GM21576 (cell line): ENCODE data around the gene ASIC1.

Source experiments
- ATAC-seq: cut with Tn5 transposase; IDR thresholded peaks from one replicate; pipeline ENCODE4 v1.9.1; 2021; ENCODE audit warnings: mild to moderate bottlenecking, moderate library complexity; ENCODE audit not compliant: unreplicated experiment

The ASIC1 gene

GRCh38 chr12:50104417-50105366 lies 47.3 kb downstream of the ASIC1 start:
- ATAC-seq = no peak

GRCh38 chr12:50105913-50106450 lies 48.6 kb downstream of the ASIC1 start:
- ATAC-seq = no peak

- no peak for ATAC-seq
These were observed 49.5 kb downstream of the ASIC1 start for GRCh38 chr12:50106907-50107306.

GRCh38 chr12:50107416-50108268 lies 50.2 kb downstream of the ASIC1 start:
- no peak for ATAC-seq

GRCh38 chr12:50109319-50109718 lies 51.9 kb downstream of the ASIC1 start:
- ATAC-seq = no peak

- no peak for ATAC-seq
These were observed 52.8 kb downstream of the ASIC1 start for GRCh38 chr12:50110127-50110761.

GRCh38 chr12:50110762-50111351 lies 53.5 kb downstream of the ASIC1 start:
- no peak for ATAC-seq

GRCh38 chr12:50111395-50111692 lies 53.9 kb downstream of the ASIC1 start:
- no peak for ATAC-seq

- ATAC-seq = peak; percentile 79
These were observed 54.5 kb downstream of the ASIC1 start, which contains the start of gene COX14 for GRCh38 chr12:50111693-50112455. Gene COX14 (plus strand): TSS chr12:50112236. CDS start chr12:50120044, 7,808 bp downstream.

- ATAC-seq = no peak
These were observed 55.2 kb downstream of the ASIC1 start for GRCh38 chr12:50112456-50113218.

GRCh38 chr12:50117057-50117622 lies 59.7 kb downstream of the ASIC1 start:
- ATAC-seq = no peak

GRCh38 chr12:50119387-50119786 lies 62.0 kb downstream of the ASIC1 start:
- ATAC-seq = no peak

GRCh38 chr12:50120521-50120920 lies 63.1 kb downstream of the ASIC1 start:
- ATAC-seq = no peak

GRCh38 chr12:50120953-50121352 lies 63.6 kb downstream of the ASIC1 start:
- ATAC-seq = no peak

GRCh38 chr12:50121641-50122040 lies 64.2 kb downstream of the ASIC1 start:
- no peak for ATAC-seq

GRCh38 chr12:50123203-50123602 lies 65.8 kb downstream of the ASIC1 start:
- ATAC-seq = no peak

GRCh38 chr12:50127546-50127945 lies 70.2 kb downstream of the ASIC1 start:
- no peak for ATAC-seq

- no peak for ATAC-seq
These were observed 71.9 kb downstream of the ASIC1 start for GRCh38 chr12:50129290-50129689.
